Urinary bladder (tissue), 4 donors: Measurements from ENCODE around the gene HECTD4. TPM values are rescaled to one million over a fixed set of nuclear protein-coding genes. Genes with fewer than 3 reads are reported as not detected.

Source experiments
- DNase-seq: peaks from one replicate; pipeline ENCODE4 v3.0.0-alpha.2; 2015; ENCODE audit errors: extremely low spot score
- H3K27ac ChIP-seq: one replicate; pipeline ENCODE4 v1.5.1; 2013; ENCODE audit warnings: low read depth, mild to moderate bottlenecking, moderate library complexity
- H3K36me3 ChIP-seq: one replicate; pipeline ENCODE4 v1.6.1; 2013; ENCODE audit warnings: mild to moderate bottlenecking, moderate library complexity; ENCODE audit not compliant: insufficient read depth
- H3K4me1 ChIP-seq: one replicate; pipeline ENCODE4 v1.6.1; 2013; ENCODE audit warnings: mild to moderate bottlenecking, moderate library complexity; ENCODE audit not compliant: insufficient read depth
- H3K4me3 ChIP-seq: one replicate; pipeline ENCODE4 v1.5.1; 2013; ENCODE audit warnings: low read depth, low read length
- WGBS: extraction: QIAGEN DNeasy Blood & Tissue Kit; methylation state at CpG from one replicate; pipeline ENCODE4 v1.1.7; 2013; 5-methylcytosine and 5-hydroxymethylcytosine counted together
- polyA plus RNA-seq: library from polyadenylated mRNA; stranded (reverse); fragments of 200-250 nt; gene quantifications from one replicate; pipeline ENCODE4 v1.2.3, GENCODE V29; 2013
- total RNA-seq: library from RNA; depleted of rRNA; stranded (reverse); fragments of >200 nt; gene quantifications from one replicate; pipeline ENCODE4 v1.2.3, GENCODE V29; 2014
- donor health status: healthy with polysubstance abuse.
- donor health status: healthy.

Gene HECTD4
- total and polyA plus RNA-seq, 2 donors = 8.6 to 87.2 TPM

DNA sequence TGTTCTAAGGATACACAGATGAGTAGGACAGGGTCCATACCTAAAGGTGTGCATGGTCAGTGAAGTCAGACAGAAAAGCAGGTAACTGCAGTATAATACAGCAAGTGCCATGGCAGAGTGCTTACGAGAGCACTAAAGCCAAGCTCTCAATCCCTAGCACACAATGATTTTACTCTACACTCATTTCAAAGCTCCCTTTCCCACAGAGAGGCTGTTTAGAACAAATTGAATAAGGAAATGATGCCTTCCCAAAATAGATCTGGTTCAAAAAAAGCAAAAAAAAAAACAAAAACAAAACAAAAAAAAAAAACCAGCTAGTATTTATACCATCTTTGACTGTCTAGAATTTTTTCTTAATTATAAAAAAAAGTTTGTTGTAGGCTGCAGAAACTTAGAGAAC, 74.1 kb downstream of the HECTD4 start:
- no peak overlapping the region for H3K4me3 ChIP-seq
- no peak overlapping the region for H3K27ac ChIP-seq
- H3K4me1 ChIP-seq = no peaks in the 10 kb centered on the region
- 83% methylated on average over 1 of the region's 1 CpG for WGBS
- DNase-seq = no peak
- H3K36me3 ChIP-seq = no peaks in the 10 kb centered on the region

DNA sequence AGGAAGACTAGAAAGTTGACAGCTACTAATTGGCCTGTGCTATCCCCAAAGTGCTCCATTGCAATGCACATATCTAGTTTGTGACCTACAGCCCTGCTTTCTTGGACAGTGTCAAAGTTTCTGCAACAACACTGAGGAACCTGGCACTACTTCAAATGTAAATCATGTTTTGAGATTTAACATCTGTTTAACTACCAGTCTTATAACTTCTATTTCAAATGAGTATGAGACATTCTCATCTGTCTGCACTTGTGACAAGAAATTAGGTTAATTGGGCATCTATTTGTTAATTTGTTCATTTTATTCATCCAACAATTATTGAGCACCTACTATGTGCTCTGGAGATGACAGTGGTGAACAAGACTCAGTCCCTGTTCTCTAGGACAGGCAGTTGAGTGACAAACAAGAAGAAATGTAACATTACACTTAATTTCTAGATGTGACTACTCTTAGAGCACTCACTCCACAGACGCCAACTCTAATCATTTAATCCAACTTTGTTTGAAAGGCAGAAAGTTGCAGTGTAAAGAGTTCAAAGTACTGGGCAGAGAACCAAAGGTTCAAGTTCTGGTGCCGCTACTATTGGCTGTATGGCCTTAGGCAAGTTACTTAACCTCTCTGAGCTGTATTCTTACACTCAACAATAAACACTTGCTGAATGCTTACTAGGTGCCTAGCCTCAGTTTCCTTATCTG, 74.8 kb downstream of the HECTD4 start:
- WGBS = 68% methylated on average over 2 of the region's 2 CpGs
- H3K36me3 ChIP-seq = no peaks in the 10 kb centered on the region
- no peak overlapping the region for H3K4me3 ChIP-seq
- no peak for DNase-seq
- H3K27ac ChIP-seq = no peak overlapping the region
- no peaks in the 10 kb centered on the region for H3K4me1 ChIP-seq

DNA sequence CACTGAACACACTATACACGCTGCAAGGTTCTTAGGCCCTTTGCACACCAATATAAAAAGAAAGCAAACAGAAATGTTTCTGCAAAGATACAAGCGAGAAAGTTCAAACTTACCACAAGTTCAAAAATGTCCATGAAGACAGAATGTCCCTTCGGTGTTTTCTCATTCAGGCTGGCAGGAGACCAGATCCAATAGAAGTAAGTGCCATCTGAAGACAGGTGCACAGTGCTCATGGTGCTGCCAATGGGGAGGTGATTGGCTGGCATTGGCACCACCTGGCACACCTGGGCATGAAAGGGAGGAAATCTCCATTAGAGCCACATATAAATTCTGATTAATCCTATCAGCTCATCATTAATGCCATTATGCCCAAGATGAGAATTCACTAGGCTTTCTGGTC, 76.3 kb downstream of the HECTD4 start:
- no peaks in the 10 kb centered on the region for H3K4me1 ChIP-seq
- H3K36me3 ChIP-seq = no peaks in the 10 kb centered on the region
- 82% methylated on average over 3 of the region's 3 CpGs for WGBS
- H3K27ac ChIP-seq = no peak overlapping the region
- no peak for DNase-seq
- H3K4me3 ChIP-seq = no peak overlapping the region

DNA sequence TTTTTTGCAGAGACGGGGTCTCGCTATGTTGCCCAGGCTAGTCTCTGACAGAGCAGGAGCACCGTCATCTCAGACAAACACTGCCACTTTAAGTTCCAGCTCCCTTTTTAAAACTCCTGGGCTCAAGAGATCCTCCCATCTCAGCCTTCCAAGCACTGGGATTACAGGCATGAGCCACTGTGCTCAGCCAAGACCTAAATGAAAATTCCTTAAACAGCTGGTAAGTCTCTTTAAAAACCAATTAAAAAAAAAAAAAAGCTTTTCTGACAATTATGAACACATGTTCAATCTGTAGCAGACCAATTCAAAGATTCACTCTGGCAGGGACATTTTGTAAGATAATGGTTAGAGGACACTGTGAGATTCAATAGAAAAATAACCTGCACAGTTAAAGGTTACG, 77.8 kb downstream of the HECTD4 start:
- H3K4me1 ChIP-seq = no peaks in the 10 kb centered on the region
- H3K27ac ChIP-seq = no peak overlapping the region
- H3K36me3 ChIP-seq = no peaks in the 10 kb centered on the region
- peak; percentile 26 for DNase-seq
- 70% methylated on average over 4 of the region's 4 CpGs for WGBS
- no peak overlapping the region for H3K4me3 ChIP-seq

DNA sequence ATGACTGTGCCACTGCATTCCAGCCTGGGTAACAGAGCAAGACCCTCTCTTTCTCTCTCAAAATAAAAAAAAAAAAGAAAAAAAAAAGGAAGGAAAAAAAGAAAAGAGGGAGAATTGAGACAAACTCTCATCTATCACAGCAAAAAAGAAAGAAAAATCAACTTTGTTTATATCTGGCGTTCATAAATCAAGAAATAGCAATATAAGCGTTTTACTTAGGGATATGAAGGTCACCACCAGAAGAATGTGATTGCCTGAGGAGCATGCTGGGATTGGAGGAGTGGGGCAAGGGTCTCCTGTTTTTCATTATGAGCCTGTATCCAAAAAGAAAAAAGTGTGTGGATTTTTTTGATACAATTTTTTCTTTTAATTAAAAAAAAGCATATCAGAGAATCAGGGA, 78.4 kb downstream of the HECTD4 start:
- no peak overlapping the region for H3K4me3 ChIP-seq
- DNase-seq = no peak
- H3K36me3 ChIP-seq = no peaks in the 10 kb centered on the region
- no peaks in the 10 kb centered on the region for H3K4me1 ChIP-seq
- WGBS = 77% methylated on average over 2 of the region's 2 CpGs
- no peak overlapping the region for H3K27ac ChIP-seq

DNA sequence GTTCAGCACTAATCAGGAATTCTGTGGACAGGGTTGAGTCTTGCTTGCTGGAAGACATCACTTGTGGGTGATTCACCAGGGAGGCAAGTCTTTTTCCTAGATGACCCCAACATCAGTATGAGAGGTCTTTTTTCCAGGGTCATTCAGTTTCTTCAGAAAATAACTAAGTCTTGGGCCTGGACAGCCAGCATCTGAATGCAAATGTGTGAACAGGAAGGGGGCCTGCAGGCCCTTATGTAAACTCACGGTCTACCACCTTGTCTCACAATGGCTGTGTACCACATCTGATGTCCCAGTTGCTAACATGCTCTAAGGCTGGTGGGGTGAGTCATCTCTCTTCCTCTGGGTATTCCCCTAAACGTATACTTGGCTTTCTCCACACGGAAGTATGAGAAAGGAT, 79.2 kb downstream of the HECTD4 start:
- WGBS = 59% methylated on average over 3 of the region's 3 CpGs
- Histone ChIP-seq H3K36me3 (no peaks in the 10 kb centered on the region), H3K4me1 (no peaks in the 10 kb centered on the region), H3K4me3 (no peak overlapping the region), H3K27ac (no peak overlapping the region)
- no peak for DNase-seq

DNA sequence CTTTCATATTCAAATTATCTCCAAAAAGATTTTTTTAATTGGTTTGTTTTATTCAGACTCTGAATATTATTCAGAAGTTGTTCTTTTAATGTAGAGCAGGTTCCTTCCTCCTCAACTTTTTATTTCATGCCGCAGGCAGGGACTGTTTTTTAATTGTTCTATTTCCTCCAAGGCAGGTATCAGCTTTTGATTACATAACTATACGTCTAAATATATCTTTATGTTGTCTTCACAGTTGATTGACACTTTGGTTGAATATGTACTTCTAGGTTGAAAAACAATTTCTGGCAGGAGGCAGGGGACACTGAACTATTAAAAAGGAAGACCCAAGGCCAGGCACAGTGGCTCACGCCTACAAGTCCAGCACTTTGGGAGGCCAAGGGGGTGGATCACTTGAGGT, 82.5 kb downstream of the HECTD4 start:
- Histone ChIP-seq H3K27ac (no peak overlapping the region), H3K4me3 (no peak overlapping the region), H3K4me1 (no peaks in the 10 kb centered on the region), H3K36me3 (no peaks in the 10 kb centered on the region)
- no peak for DNase-seq
- 82% methylated on average over 3 of the region's 3 CpGs for WGBS

DNA sequence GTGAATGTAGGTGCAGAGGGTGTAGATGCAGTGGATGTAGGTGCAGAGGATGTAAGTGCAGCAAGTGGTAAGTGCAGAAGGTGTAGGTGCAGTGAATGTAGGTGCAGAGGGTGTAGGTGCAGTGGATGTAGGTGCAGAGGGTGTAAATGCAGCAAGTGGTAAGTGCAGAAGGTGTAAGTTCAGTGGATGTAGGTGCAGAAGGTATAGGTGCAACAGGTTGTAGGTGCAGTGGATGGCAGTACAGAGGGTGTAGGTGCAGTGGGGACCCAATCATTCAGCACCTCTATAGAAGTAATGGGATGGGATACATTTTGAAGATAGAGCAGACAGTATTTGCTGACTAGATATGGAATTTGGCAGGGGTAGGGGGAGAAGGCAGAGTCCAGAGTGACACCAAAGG, 85.0 kb downstream of the HECTD4 start:
- Histone ChIP-seq H3K4me3 (no peak overlapping the region), H3K27ac (no peak overlapping the region), H3K36me3 (peaks cover 2% of the 10 kb centered on the region), H3K4me1 (no peaks in the 10 kb centered on the region)
- no peak for DNase-seq

DNA sequence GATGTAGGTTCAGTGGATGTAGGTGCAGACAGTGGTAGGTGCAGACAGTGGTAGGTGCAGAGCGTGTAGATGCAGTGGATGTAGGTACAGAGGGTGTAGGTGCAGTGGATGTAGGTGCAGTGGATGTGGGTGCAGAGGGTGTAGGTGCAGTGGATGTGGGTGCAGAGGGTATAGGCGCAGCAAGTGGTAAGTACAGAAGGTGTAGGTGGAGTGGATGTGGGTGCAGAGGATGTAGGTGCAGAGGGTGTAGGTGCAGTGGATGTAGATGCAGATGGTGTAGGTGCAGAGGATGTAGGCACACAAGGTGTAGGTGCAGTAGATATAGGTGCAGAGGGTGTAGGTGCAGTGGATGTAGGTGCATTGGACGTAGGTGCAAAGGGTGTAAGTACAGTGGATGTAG, 86.0 kb downstream of the HECTD4 start:
- Histone ChIP-seq H3K4me3 (no peak overlapping the region), H3K27ac (no peak overlapping the region), H3K4me1 (no peaks in the 10 kb centered on the region), H3K36me3 (peaks cover 2% of the 10 kb centered on the region)
- 88% methylated on average over 3 of the region's 3 CpGs for WGBS
- DNase-seq = no peak

DNA sequence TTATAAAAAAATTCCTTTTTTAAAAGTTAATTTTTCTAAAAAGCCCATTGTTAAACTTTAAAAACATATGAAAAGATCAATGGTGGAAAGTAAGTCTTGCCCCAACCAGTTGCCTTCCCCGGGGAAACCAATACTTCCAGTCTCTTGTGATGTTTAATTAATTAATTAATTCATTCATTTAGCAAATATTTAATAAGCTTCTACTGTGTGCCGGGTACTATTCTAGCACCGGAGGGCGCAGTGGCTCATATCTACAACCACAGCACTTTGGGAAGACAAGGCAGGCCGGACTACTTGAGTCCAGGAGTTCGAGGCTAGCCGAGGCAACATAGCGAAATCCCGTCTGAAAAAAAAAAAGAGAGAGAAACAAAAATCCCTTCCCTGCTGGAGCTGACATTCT, 87.4 kb downstream of the HECTD4 start:
- Histone ChIP-seq H3K4me3 (no peak overlapping the region), H3K27ac (no peak overlapping the region), H3K4me1 (no peaks in the 10 kb centered on the region), H3K36me3 (peaks cover 2% of the 10 kb centered on the region)
- DNase-seq = no peak
- 91% methylated on average over 9 of the region's 9 CpGs for WGBS

DNA sequence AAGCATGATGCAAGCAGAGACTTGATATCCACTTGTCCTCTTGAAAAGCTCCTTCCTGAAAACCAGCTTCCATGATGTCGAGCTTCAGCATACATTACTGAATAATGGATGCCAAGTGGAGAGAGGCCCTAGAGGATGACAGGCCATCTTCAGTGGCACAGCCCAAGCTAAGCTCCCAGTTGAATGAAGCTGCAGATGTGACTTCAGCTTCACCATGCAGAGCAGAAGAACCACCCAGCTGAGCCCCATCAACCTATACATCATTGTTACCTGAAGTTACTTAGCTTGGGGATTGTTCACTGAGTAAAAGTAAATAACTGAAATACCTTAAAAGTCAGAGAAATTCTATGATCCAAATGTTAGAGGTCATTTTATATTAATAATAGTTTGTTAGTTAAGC, 93.6 kb downstream of the HECTD4 start:
- H3K4me3 ChIP-seq = no peak overlapping the region
- H3K27ac ChIP-seq = no peak overlapping the region
- WGBS = 100% methylated on average over 1 of the region's 1 CpG
- H3K4me1 ChIP-seq = no peaks in the 10 kb centered on the region
- no peak for DNase-seq
- no peaks in the 10 kb centered on the region for H3K36me3 ChIP-seq

DNA sequence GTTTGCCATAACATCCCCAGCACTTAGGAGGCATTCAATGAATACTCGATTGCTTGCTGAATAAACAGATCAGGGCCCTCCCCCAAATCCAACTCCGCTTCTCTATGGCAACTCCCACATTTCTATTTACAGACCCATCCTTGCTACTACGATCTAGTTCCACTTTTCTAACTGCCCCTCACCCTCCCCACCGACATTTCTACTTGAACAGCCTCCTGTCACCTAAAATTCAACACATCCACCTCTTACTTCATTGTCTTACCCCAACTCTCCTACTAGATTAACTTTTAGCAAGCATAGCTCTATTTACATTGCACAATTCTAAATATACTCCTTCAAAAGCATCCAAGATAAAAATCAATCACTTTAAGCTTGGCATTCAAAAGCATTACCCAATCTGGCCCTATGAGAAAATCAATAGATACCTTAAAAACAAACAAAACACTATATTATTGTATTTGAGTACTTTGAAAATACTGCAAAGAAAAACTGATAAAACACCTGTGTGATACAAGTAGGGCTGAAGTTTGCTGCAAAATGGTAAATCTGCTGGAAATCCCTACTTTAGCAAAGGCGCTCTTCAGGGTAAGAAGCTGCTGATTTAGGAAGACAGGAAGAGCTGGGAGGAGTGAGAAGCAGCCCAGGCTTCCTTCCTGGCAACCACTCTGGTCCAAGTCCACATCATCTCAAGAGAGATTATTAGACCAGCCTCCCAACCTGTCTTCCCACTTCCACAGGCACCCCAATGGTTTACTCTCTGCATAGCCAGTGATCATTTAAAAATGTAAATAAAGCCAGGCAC, 96.4 kb downstream of the HECTD4 start:
- Histone ChIP-seq H3K4me3 (no peak overlapping the region), H3K4me1 (no peaks in the 10 kb centered on the region), H3K27ac (no peak overlapping the region), H3K36me3 (no peaks in the 10 kb centered on the region)
- 85% methylated on average over 5 of the region's 5 CpGs for WGBS
- DNase-seq = no peak

DNA sequence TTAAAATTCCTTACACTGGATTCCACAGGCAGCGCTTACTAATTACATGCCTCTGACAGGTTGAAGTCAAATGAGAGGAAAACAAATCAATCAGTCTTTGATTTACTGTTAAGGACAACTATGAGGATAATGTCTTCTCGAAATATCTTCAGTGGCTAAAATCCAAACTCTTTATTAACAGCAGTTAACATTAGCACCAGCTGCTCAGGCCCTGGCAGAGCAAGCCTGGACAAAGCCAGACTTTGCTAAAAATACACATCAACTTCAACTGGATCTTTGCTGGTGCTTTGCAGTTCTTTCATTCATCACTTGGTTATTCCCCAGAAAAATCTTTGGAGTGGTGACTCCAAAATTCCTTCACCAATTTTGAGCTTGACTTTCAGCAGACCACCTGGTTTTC, 98.7 kb downstream of the HECTD4 start:
- no peaks in the 10 kb centered on the region for H3K4me1 ChIP-seq
- DNase-seq = no peak
- WGBS = 49% methylated on average over 2 of the region's 2 CpGs
- H3K36me3 ChIP-seq = no peaks in the 10 kb centered on the region
- no peak overlapping the region for H3K27ac ChIP-seq
- H3K4me3 ChIP-seq = no peak overlapping the region

DNA sequence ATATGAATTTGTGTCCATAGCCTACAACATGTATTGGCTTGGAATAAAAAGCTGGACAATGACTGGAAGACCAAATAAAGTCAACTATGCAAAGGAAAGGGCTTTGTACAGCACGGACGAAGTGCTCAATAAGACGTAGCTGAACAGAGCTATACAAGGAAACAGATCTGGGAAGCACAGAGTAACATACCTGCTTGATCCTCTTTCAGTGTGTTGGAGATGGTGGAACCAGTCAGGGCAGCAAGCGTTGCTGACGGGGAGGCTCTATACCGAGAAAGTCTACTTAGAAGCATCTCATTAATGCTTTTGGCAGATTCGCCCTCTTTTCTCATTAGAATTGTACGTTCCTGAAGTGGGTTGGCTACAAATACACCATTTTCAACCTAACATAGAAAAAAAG, 99.3 kb downstream of the HECTD4 start:
- no peaks in the 10 kb centered on the region for H3K36me3 ChIP-seq
- no peak for DNase-seq
- H3K4me3 ChIP-seq = no peak overlapping the region
- H3K4me1 ChIP-seq = no peaks in the 10 kb centered on the region
- WGBS = 89% methylated on average over 8 of the region's 8 CpGs
- H3K27ac ChIP-seq = no peak overlapping the region
